WTC11 (cell line): ENCODE measurements around the gene ADCY1. TPM values are rescaled to one million over a fixed set of nuclear protein-coding genes. Genes with fewer than 3 reads are reported as not detected.

Source experiments
- ATAC-seq: fragments of 200-7000 bp; cut with Tn5 transposase; 2 replicates; pipeline ENCODE4 v1.10.0; 2021; ENCODE audit warnings: mild to moderate bottlenecking, moderate library complexity
- CTCF ChIA-PET: fragments of 300-600 bp; sonication (Branson Sonifier 250); formaldehyde crosslinking; loops from one replicate; lab custom pipeline; 2021; ENCODE audit warnings: antibody characterized with exemption; lab: Charles Lee
- POLR2A ChIA-PET: fragments of 350-600 bp; sonication (Branson Sonifier 250); formaldehyde crosslinking; loops from one replicate; lab custom pipeline; 2021; ENCODE audit warnings: antibody characterized with exemption; lab: Charles Lee
- DNase-seq: peaks from one replicate; pipeline ENCODE4 v3.0.0; 2021; ENCODE audit warnings: low spot score
- H3K27ac Mint-ChIP-seq: 2 replicates; pipeline ENCODE4 v1.8.0; 2021; ENCODE audit warnings: mixed read lengths
- H3K27me3 Mint-ChIP-seq: 2 replicates; pipeline ENCODE4 v1.8.0; 2021; ENCODE audit warnings: low read depth, mild to moderate bottlenecking, moderate library complexity, mixed read lengths
- H3K36me3 Mint-ChIP-seq: 2 replicates; pipeline ENCODE4 v1.8.0; 2021; ENCODE audit warnings: mixed read lengths
- H3K4me1 Mint-ChIP-seq: 2 replicates; pipeline ENCODE4 v1.8.0; 2022; ENCODE audit warnings: mixed read lengths
- H3K4me3 Mint-ChIP-seq: 2 replicates; pipeline ENCODE4 v1.8.0; 2021; ENCODE audit warnings: mild to moderate bottlenecking, moderate library complexity, mixed read lengths
- H3K9me3 Mint-ChIP-seq: 2 replicates; pipeline ENCODE4 v1.8.0; 2021; ENCODE audit warnings: mixed read lengths
- AFF4 ChIP-seq: sonication (generic); formaldehyde crosslinking; IDR thresholded peaks from 2 replicates; pipeline ENCODE4 v1.8.1; 2023; ENCODE audit warnings: mild to moderate bottlenecking, missing genetic modification reagents, borderline replicate concordance
- ARID4B ChIP-seq: sonication (generic); formaldehyde crosslinking; IDR thresholded peaks from 2 replicates; pipeline ENCODE4 v1.8.0; 2023; ENCODE audit warnings: missing genetic modification reagents, mild to moderate bottlenecking, borderline replicate concordance
- FOXK1 ChIP-seq: sonication (generic); formaldehyde crosslinking; IDR thresholded peaks from 2 replicates; pipeline ENCODE4 v1.8.0; 2022; ENCODE audit warnings: mild to moderate bottlenecking, moderate library complexity, missing genetic modification reagents
- IRF1 ChIP-seq: sonication (generic); formaldehyde crosslinking; IDR thresholded peaks from 2 replicates; pipeline ENCODE4 v1.8.0; 2023; ENCODE audit warnings: missing genetic modification reagents
- IRF2 ChIP-seq: sonication (generic); formaldehyde crosslinking; IDR thresholded peaks from 2 replicates; pipeline ENCODE4 v1.8.0; 2022; ENCODE audit warnings: low read depth, missing genetic modification reagents, borderline replicate concordance
- MYBL2 ChIP-seq: sonication (generic); formaldehyde crosslinking; IDR thresholded peaks from 2 replicates; pipeline ENCODE4 v1.8.1; 2023; ENCODE audit warnings: mild to moderate bottlenecking, moderate library complexity, missing genetic modification reagents
- NFATC4 ChIP-seq: fragments of 250-450 bp; sonication (Bioruptor Pico); IDR thresholded peaks from 2 replicates; pipeline ENCODE4 v1.9.0; 2021; ENCODE audit warnings: mild to moderate bottlenecking
- PRDM15 ChIP-seq: sonication (generic); formaldehyde crosslinking; IDR thresholded peaks from 2 replicates; pipeline ENCODE4 v1.8.0; 2022; ENCODE audit warnings: missing genetic modification reagents
- RORB ChIP-seq: fragments of 250-450 bp; sonication (Bioruptor Pico); IDR thresholded peaks from 2 replicates; pipeline ENCODE4 v1.9.0; 2021; ENCODE audit warnings: mild to moderate bottlenecking
- SP1 ChIP-seq: sonication (generic); formaldehyde crosslinking; conservative IDR thresholded peaks from 2 replicates; pipeline ENCODE4 v1.8.1; 2022; ENCODE audit warnings: missing genetic modification reagents
- TEAD1 ChIP-seq: sonication (generic); formaldehyde crosslinking; IDR thresholded peaks from 2 replicates; pipeline ENCODE4 v1.8.0; 2022; ENCODE audit warnings: mild to moderate bottlenecking, missing genetic modification reagents
- ZBTB43 ChIP-seq: sonication (generic); formaldehyde crosslinking; IDR thresholded peaks from 2 replicates; pipeline ENCODE4 v1.8.1; 2023; ENCODE audit warnings: mild to moderate bottlenecking, missing genetic modification reagents
- ZNF121 ChIP-seq: sonication (generic); formaldehyde crosslinking; IDR thresholded peaks from 2 replicates; pipeline ENCODE4 v1.8.0; 2023; ENCODE audit warnings: missing genetic modification reagents
- ZNF232 ChIP-seq: sonication (generic); formaldehyde crosslinking; IDR thresholded peaks from 2 replicates; pipeline ENCODE4 v1.8.0; 2022; ENCODE audit warnings: mild to moderate bottlenecking, missing genetic modification reagents
- total RNA-seq: library from RNA; stranded (reverse); gene quantifications from 3 replicates; pipeline ENCODE4 v1.2.3, GENCODE V29; 2021
- TF ChIP-seq, protein P1 (sequence below): sonication (generic); formaldehyde crosslinking; IDR thresholded peaks from 2 replicates; pipeline ENCODE4 v1.8.0; 2022; ENCODE audit warnings: mild to moderate bottlenecking, missing genetic modification reagents
- TF ChIP-seq, protein P2 (sequence below): fragments of 250-450 bp; sonication (Bioruptor Pico); IDR thresholded peaks from 2 replicates; pipeline ENCODE4 v1.9.0; 2021; ENCODE audit warnings: mild to moderate bottlenecking
- TF ChIP-seq, protein P3 (sequence below): fragments of 250-450 bp; sonication (Bioruptor Pico); IDR thresholded peaks from 2 replicates; pipeline ENCODE4 v2.1.2; 2022; ENCODE audit warnings: mild to moderate bottlenecking, moderate library complexity

ADCY1 gene
- total RNA-seq, 1 experiment from 2014 or later = 29.0 TPM

- Mint-ChIP-seq H3K4me3 (no peak overlapping the region), H3K36me3 (no peaks in the 10 kb centered on the region), H3K27ac (no peak overlapping the region), H3K4me1 (peaks cover 42% of the 10 kb centered on the region), H3K9me3 (peaks cover 10% of the 10 kb centered on the region), H3K27me3 (peaks cover 4% of the 10 kb centered on the region)
- TF ChIP-seq, protein P1, sequence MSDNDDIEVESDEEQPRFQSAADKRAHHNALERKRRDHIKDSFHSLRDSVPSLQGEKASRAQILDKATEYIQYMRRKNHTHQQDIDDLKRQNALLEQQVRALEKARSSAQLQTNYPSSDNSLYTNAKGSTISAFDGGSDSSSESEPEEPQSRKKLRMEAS (CRISPR knock-in tag) = no peak
- TF ChIP-seq IRF1 (CRISPR knock-in tag) = no peak
- TF ChIP-seq SP1 = no peak
- TF ChIP-seq, protein P2, sequence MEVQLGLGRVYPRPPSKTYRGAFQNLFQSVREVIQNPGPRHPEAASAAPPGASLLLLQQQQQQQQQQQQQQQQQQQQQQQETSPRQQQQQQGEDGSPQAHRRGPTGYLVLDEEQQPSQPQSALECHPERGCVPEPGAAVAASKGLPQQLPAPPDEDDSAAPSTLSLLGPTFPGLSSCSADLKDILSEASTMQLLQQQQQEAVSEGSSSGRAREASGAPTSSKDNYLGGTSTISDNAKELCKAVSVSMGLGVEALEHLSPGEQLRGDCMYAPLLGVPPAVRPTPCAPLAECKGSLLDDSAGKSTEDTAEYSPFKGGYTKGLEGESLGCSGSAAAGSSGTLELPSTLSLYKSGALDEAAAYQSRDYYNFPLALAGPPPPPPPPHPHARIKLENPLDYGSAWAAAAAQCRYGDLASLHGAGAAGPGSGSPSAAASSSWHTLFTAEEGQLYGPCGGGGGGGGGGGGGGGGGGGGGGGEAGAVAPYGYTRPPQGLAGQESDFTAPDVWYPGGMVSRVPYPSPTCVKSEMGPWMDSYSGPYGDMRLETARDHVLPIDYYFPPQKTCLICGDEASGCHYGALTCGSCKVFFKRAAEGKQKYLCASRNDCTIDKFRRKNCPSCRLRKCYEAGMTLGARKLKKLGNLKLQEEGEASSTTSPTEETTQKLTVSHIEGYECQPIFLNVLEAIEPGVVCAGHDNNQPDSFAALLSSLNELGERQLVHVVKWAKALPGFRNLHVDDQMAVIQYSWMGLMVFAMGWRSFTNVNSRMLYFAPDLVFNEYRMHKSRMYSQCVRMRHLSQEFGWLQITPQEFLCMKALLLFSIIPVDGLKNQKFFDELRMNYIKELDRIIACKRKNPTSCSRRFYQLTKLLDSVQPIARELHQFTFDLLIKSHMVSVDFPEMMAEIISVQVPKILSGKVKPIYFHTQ (CRISPR knock-in tag) = no peak
- no peak for DNase-seq
- CTCF ChIA-PET = no interaction called here
- no peak for ATAC-seq
- POLR2A ChIA-PET = no interaction called here
Measured at GRCh38 chr7:45566386-45566785, 7.8 kb upstream of the ADCY1 start.

- POLR2A ChIA-PET = no interaction called here
- CTCF ChIA-PET = no interaction called here
- H3K27me3 Mint-ChIP-seq = peaks cover 10% of the 10 kb centered on the region
Measured at GRCh38 chr7:45566961-45567360, 7.2 kb upstream of the ADCY1 start.

More at GRCh38 chr7:45566961-45567360, 7.2 kb upstream of the ADCY1 start:
- ATAC-seq (no peak), DNase-seq (no peak)
- H3K4me3 Mint-ChIP-seq = no peak overlapping the region
- no peak overlapping the region for H3K27ac Mint-ChIP-seq
- H3K9me3 Mint-ChIP-seq = peaks cover 13% of the 10 kb centered on the region
- no peaks in the 10 kb centered on the region for H3K36me3 Mint-ChIP-seq
- peaks cover 36% of the 10 kb centered on the region for H3K4me1 Mint-ChIP-seq
- TF ChIP-seq ZNF232 (CRISPR knock-in tag) (no peak), TEAD1 (CRISPR knock-in tag) (no peak), MYBL2 (no peak), NFATC4 (CRISPR knock-in tag) (no peak), PRDM15 (no peak), ZNF121 (CRISPR knock-in tag) (no peak), AFF4 (no peak), IRF2 (CRISPR knock-in tag) (no peak), RORB (CRISPR knock-in tag) (no peak), FOXK1 (CRISPR knock-in tag) (no peak), ARID4B (CRISPR knock-in tag) (no peak), ZBTB43 (CRISPR knock-in tag) (no peak)
- TF ChIP-seq, protein P3, sequence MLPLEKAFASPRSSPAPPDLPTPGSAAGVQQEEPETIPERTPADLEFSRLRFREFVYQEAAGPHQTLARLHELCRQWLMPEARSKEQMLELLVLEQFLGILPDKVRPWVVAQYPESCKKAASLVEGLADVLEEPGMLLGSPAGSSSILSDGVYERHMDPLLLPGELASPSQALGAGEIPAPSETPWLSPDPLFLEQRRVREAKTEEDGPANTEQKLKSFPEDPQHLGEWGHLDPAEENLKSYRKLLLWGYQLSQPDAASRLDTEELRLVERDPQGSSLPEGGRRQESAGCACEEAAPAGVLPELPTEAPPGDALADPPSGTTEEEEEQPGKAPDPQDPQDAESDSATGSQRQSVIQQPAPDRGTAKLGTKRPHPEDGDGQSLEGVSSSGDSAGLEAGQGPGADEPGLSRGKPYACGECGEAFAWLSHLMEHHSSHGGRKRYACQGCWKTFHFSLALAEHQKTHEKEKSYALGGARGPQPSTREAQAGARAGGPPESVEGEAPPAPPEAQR = no peak
